ENCODE data around the gene PBX3.

- TF ChIP-seq, protein P1, sequence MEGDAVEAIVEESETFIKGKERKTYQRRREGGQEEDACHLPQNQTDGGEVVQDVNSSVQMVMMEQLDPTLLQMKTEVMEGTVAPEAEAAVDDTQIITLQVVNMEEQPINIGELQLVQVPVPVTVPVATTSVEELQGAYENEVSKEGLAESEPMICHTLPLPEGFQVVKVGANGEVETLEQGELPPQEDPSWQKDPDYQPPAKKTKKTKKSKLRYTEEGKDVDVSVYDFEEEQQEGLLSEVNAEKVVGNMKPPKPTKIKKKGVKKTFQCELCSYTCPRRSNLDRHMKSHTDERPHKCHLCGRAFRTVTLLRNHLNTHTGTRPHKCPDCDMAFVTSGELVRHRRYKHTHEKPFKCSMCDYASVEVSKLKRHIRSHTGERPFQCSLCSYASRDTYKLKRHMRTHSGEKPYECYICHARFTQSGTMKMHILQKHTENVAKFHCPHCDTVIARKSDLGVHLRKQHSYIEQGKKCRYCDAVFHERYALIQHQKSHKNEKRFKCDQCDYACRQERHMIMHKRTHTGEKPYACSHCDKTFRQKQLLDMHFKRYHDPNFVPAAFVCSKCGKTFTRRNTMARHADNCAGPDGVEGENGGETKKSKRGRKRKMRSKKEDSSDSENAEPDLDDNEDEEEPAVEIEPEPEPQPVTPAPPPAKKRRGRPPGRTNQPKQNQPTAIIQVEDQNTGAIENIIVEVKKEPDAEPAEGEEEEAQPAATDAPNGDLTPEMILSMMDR (IDR thresholded peaks at IDR 0.05; ENCODE audit: low read depth, low read length, poor library complexity, severe bottlenecking), result no peak
- no peak for TF ChIP-seq EZH2phosphoT487 (IDR thresholded peaks at IDR 0.05; ENCODE audit: borderline replicate concordance, low read length)
Observed at GRCh38 chr9:125985998-125986655, 239.0 kb downstream of the PBX3 start.
